CD4-positive, alpha-beta T cell treated with Interleukin-15 for 4 hours (primary cell): ENCODE measurements around the gene ROMO1.
"Not testable (repeated sequence)": the region's sequence is repeated elsewhere in the genome, so short reads cannot be mapped to it uniquely, and the experiment has no call there.

Experiments used
- DNase-seq: peaks from one replicate; pipeline ENCODE4 v3.0.0-alpha.2; 2020; ENCODE audit warnings: low spot score

The ROMO1 gene

GRCh38 chr20:35731862-35732643 is 32.8 kb downstream of the ROMO1 start:
- no peak for DNase-seq

GRCh38 chr20:35732644-35732982 is 33.4 kb downstream of the ROMO1 start:
- DNase-seq, result no peak

DNA sequence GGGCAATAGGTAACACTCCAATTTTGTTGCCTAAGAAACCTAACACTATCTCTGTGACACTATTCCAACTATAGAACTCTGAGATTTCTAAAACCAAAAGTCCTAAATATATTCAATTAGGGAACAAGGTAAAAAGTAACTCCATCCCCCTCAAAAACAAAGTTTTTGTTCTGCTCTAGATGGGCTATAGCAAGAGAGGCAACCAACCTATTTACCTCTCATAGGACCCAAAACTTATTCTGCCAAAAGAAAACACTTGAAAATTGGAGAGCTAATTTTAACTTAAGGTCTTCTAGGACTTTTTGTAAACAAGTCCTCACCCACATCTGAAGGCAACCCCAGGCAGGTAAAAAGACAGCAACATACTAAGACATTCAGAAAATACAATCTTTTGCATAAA is 35.2 kb downstream of the ROMO1 start:
- DNase-seq, result no peak

GRCh38 chr20:35734777-35735649 is 35.8 kb downstream of the ROMO1 start:
- DNase-seq, result no peak

DNA sequence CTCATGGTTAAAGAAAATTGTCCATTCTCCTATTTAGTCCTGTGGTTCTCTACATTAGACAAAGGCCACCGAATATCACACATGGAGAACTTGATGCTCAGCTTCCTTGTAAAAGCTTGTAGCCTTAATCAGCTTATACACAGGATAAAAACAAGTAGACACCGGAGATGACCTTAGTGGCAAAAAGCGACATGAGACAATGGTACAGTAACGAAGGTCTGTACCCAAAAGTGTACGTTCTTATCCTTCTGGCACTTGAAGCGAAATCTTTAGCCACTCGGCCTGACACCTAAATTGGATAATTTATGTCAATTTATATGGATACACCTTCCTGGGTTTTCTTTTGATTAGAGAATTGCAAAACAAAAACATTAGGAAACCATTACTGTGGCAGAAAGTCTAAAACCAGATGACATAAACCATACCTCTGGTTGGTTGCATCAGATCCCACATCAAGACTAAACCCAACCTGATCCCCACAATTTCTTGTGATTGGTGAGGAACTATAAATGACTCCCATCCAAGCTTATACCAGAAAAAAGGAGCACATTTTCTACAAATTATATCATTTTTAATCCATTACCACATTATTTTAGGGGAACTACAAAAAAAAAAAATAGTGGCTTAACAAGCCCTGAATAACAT is 36.7 kb downstream of the ROMO1 start:
- DNase-seq, result no peak

DNA sequence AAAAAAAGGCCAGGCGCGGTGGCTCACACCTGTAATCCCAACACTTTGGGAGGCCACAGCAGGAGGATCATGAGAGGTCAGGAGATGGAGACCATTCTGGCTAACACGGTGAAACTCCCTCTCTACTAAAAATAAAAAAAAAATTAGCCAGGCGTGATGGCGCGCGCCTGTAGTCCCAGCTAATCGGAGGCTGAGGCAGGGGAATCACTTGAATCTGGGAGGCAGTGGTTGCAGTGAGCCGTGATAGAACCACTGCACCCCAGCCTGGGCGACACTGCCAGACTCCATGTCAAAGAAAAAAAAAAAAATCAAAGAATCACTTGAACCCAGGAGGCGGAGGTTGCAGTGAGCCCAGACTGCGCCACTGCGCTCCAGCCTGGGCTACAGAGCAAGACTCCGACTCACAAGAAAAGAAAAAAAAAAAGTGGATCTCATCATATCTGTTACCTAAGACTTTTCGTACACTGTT is 38.7 kb downstream of the ROMO1 start:
- DNase-seq, result no peak

DNA sequence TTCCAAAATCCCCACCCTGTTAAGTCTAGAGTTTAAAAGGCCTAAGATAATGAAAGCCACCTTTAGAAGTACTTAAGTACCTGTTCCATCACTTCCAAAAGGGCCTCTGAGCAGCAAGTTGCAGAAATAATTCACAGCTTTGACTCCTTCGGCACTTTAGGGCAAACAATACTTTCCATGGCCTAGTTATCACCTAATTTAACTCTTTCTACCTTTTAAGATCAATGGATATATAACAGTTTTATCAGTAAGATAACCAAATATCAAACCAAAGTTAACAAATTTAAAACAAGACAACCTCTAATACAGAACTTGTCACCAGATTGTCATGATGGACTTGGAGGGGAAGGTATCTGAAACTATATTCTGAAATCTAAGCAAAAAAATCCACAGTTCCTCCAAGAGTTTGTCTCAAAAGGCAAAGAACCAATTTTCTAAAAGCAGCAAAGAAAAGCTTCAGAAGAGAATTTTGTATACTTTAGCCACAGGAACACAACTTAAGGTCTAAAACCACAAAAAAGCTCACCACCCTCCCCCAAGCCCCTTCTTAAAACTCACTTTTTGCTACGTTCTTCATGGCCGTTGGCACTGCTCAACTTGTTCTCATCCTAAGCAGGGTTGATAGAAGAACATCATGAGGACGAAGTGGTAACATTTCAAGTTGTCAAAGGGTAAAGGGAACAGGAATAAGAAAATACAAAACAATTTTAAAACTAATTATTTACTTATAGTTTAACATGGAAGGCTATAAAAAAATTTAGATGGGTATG is 39.4 kb downstream of the ROMO1 start:
- DNase-seq, result no peak

GRCh38 chr20:35739294-35740163 is 40.3 kb downstream of the ROMO1 start:
- DNase-seq, result peak; percentile 40

DNA sequence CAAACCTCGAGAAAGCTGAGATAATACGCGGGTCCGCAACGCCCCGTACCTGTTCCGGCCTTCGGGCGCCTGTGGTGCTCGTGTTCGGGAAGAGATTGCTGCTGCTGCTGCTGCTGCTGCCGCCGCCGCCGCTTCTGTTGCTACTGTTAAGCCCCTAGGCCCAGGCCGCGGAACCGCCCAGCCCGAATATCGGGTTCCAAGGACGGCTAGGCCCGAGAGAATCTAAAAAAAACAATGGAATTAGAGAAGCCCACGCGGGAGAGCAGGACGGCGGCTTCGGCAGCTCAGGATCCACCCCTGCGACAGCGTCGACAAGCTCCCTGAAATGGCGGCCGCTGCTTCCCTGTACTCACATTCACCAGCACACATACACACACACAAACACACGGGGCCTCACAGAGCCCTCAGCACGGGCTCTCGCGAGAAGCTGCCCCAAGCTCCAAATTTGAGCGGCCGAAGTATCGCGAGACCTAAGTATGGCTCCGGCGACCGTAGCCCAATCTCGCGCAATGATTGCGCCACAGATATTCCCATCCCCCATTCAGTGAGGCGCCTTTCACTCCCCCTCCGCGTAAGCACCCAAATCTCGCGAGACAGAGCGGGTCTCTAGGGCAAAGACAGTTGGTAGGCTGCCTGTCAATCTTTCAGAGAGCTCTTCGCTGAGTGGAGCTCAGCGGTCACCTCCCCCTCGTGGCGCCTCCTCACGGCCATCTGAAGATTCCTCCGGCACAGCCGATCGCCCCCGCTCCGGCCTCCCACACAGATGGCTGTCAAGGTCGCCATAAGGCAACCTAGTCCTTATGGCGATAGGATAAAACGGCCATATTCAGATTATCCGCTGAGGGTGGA is 42.9 kb downstream of the ROMO1 start, which contains the start of gene RBM39:
Gene RBM39 (minus strand): TSS at position 369 of the 849 bp plus-strand sequence. CDS start 1,386 bp downstream, outside the sequence.
- peak; percentile 100 for DNase-seq

DNA sequence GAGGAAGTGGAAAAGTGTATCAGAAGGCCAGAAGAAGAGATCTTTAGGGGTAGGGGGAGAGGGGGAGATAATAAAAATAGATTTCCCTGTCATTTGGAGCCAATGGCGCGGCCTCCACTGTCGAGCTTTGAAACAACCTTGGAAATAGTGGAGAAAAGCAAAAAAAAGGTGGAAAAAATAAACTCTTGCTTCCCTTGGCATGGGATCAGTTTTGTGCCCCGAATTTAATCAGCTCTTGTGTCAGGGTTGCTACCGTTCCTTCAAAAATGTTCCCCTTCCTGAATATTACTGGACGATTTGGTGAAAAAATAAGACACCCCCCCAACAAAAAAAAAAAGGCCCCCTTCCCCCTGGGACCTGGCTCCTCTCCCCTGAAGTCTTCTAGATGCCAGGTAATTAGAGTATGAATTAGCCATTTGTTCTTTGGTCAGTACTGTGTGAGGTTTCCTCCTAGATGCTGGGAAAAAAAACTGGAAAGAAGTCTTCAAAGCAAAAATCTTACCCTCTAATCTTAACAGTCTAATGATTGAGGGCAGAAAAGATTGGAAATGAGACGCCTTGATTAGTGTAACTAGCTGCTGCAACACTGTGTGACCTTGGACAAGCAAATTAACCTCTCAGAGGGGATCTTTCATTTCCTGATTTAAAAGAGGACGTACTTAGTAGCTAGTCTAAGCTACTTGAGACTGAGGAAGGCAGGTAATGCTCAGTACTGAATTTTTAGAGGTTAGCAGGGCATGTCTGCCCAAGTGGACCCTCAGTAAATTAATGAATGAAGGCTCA is 43.7 kb downstream of the ROMO1 start:
- peak; percentile 28 for DNase-seq

- DNase-seq, result no peak
Observed at GRCh38 chr20:35743693-35744491, 44.7 kb downstream of the ROMO1 start.

- not testable (repeated sequence) for DNase-seq
Observed at GRCh38 chr20:35744492-35744841, 45.3 kb downstream of the ROMO1 start.
